ENCODE data around the gene RPTOR.
A peak's percentile ranks its signal among the peaks of the same experiment; 100 is the strongest.
"Not testable (repeated sequence)": the region's sequence is repeated elsewhere in the genome, so short reads cannot be mapped to it uniquely, and the experiment has no call there.

RPTOR gene

GRCh38 chr17:80790981-80791742 is 246.5 kb downstream of the RPTOR start:
- DNase-seq, result no peak

- peak; percentile 37 to 48 for DNase-seq
These were observed 247.2 kb downstream of the RPTOR start for GRCh38 chr17:80791758-80792284.

- no peak for DNase-seq
These were observed 247.7 kb downstream of the RPTOR start for GRCh38 chr17:80792373-80792781.

GRCh38 chr17:80793421-80793820 is 248.8 kb downstream of the RPTOR start:
- no peak for DNase-seq

- no peak for DNase-seq
These were observed 249.2 kb downstream of the RPTOR start for GRCh38 chr17:80793851-80794267.

GRCh38 chr17:80794281-80795089 is 249.8 kb downstream of the RPTOR start:
- no peak for DNase-seq

GRCh38 chr17:80795090-80795580 is 250.5 kb downstream of the RPTOR start:
- no peak for DNase-seq

- no peak for DNase-seq
These were observed 251.1 kb downstream of the RPTOR start for GRCh38 chr17:80795754-80796153.

- no peak for DNase-seq
These were observed 251.8 kb downstream of the RPTOR start for GRCh38 chr17:80796430-80796861.

GRCh38 chr17:80797222-80797621 is 252.6 kb downstream of the RPTOR start:
- not testable (repeated sequence) for DNase-seq

- DNase-seq, result no peak
These were observed 253.3 kb downstream of the RPTOR start for GRCh38 chr17:80797741-80798594.

GRCh38 chr17:80798595-80799537 is 254.2 kb downstream of the RPTOR start:
- no peak for DNase-seq

- DNase-seq, result no peak
These were observed 255.2 kb downstream of the RPTOR start for GRCh38 chr17:80799538-80800480.

GRCh38 chr17:80800481-80801391 is 256.1 kb downstream of the RPTOR start:
- no peak for DNase-seq

GRCh38 chr17:80802626-80803450 is 258.2 kb downstream of the RPTOR start:
- DNase-seq, result no peak

- DNase-seq, result no peak
These were observed 259.1 kb downstream of the RPTOR start for GRCh38 chr17:80803451-80804428.

- DNase-seq, result no peak
These were observed 259.8 kb downstream of the RPTOR start for GRCh38 chr17:80804466-80804865.
